GM21529 (cell line): ENCODE results near the gene TMCO4.

ENCODE experiments used
- ATAC-seq: cut with Tn5 transposase; IDR thresholded peaks from one replicate; pipeline ENCODE4 v1.9.1; 2021; ENCODE audit not compliant: unreplicated experiment

Gene TMCO4

DNA sequence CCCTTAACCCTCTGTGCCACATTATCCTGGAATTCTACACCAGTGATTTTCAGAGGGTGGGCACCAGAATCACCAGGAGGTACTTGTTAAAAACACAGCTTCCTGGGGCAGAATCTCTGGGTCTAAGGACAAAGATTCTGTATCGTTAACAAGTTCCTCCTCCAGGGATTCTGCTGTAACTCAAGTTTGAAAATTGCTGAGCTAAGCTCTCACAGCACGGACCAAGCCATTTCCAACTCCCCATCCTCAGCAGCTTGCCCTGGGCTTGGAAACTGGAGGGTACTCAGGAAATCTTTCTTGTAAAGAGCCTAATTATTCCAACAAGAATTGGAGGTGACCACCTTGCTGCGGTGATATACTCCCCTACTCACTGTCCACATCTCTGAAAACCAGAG lies 48.8 kb downstream of the TMCO4 start:
- ATAC-seq, result no peak

DNA sequence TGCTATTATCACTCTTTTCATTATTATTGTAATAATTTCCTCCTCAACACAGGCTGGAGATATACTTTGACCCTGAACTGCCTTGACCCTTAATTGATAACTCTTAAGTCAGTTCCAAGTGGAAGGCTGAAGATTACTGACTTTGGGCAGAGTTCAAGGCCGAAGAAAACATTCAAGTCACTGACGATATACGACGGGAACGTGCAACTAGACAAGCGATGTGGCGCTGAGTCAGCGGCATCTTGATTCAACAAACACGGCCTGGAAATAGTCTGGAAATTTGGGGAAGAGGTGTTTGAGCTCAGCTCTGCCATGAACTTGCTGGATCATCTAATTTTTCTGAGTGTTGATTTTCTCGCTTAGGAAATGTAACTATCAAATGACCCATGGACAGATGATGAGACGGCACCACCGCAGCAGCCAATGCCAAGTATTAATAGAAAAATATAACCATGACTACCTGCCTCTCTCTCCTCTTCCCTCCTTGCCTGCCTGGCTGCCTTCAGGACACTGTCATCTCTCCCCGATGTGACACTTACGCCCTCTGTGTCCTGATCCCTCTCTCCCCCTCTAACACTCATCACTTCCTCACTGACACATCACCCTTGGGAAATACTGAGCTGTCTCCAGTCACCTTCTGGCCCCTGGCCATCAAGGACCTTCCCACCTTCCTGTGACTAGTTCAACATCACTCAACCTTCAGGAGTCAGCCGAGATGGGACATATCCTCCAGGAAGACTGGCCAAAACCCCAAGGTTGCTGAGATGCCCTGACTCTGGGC lies 49.4 kb downstream of the TMCO4 start:
- ATAC-seq, result no peak

DNA sequence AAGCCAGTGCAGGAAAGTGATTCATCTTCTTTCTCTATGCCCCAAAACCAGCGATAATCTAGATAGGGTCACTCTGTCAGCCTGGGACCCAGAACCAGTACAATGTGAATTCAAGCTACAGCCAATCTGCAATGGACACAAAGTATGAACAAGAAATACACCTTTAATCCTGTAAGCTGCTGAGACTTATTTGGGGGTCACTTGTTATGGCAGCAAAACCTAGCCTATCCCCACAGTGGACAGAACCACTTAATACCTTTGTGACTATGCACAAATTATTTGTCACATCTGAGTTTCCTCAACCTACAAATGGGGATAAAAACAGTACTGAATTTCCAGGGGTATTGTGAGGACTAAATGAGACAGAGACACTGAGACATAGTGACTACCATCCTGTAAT lies 50.0 kb downstream of the TMCO4 start:
- no peak for ATAC-seq

DNA sequence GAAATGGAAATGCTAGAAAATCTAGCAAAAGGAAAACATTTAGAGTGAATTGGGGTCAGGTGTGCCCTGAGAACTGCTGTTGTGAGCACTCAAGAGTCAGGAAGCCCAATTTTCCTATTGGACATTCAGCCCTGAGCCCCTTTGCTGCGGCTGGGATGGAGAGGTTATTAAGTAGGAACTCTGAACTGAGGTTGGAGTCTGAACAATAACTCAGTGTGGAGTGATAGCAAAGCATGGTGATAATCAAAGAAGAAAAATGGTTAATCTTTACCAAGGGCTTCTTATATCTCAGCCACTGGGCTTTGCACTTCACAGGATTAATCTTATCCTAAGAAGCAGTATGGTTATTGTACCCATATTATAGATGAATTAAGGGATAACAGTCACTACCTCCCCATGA lies 52.0 kb downstream of the TMCO4 start:
- no peak for ATAC-seq

DNA sequence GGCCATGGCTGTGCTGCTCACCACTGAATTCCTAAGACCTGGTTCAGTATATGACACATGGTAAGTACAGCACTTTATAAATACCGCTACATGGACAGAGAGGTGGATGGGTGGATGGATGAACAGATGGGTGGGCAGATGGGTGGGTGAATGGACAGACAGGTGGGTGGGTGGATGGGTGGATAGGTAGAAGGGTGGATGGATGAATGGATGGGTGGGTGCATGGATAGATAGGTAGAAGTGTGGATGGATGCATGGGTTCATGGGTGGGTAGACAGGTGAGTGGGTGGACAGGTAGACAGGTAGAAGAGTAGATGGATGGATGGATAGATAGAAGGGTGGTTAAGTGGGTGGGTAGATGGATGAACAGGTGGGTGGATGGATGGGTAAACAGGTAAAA lies 54.8 kb downstream of the TMCO4 start:
- ATAC-seq, result no peak

DNA sequence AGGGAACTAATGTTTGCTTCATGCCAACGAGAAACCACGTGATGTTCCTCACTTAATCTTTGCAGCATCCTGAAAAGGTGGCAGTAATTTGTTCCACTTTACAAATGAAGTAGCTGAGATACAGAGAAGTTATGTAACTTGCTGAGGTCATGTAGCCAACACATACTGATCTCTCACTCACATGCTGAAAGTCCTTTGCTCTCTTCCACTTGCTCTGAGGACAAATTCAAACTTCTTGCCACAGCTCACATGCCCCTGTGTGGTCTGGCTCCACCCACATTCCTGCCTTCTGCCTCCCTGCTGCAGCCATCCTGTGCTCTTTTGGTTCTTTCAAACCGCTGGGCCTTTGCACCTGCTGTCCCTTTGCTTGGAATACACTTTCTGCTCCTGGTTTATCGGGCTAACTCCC lies 55.4 kb downstream of the TMCO4 start:
- ATAC-seq, result no peak

DNA sequence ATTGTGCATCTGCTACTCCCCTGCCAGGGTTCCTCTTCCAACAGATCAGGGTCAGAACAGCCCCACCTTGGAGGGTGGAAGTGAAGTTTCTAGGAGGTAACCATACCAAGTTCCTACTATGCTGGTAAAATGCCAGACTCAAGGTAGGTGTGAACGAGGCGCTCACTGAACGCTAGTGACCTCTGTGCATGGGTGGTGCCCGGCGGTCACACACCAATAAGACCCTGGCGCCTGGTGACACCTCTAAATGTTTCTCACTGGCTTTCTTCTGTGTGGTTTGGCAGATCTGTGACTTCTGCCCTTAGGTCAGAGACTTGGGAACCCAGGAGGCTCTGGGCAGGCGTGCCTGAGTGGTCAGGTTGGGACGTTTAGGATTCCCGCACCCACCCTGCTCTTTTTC lies 55.9 kb downstream of the TMCO4 start:
- ATAC-seq, result no peak

DNA sequence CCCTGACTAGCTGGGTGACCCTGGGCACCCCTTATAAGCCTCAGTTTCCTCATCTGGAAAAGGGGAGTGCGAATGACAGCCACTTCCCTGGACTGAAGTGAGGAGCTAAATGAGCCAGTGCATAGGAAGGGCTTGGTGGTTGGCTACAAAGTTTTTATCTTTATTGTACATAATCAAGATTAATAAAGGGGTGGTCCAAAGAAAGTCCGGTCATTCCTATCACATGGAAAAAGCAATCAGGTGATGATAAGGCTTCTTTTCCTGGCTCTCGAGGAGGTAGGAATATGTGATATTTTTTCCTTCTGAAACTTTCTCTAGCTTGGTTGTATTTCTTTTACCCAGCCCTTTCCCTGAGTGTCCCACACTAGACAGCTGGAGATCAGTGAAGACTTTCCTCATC lies 56.5 kb downstream of the TMCO4 start:
- no peak for ATAC-seq

DNA sequence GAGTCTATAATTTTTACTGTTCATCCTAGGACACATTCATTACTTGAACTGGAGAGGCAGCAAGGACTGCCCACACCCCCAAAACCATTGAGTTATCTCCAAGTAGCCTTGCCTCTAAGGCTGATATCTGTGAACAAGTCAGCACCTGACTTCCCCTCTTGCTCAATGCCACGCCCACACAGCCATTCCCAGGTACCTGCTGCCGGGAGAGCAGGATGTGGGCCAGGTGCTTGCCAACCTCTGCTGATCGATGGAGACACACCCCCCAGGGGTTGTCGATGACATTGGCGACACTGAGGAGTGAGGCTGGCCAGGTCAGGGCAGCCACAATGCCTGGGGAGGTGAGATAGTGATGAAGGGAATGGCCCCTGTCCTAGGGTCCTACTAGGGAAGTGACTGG lies 60.1 kb downstream of the TMCO4 start:
- no peak for ATAC-seq

DNA sequence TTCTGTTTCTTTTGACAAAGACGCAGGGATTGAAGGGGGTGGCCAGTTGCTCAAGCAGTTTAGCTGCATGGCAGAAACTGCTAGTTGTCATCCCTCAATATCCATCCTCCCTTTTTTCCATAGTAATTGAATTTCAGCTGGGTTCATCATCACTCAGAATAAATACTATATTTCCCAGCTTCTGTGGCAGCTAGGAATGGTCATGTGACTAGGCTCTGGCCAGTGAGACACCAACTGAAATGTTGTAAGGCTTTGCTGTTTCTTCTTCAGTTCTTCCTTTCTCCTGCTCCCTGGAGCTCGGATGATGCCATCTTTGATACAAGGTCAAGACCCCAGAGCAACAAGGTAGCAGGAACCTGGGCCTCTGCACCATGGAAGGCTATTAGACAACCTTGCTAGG lies 61.0 kb downstream of the TMCO4 start:
- no peak for ATAC-seq

DNA sequence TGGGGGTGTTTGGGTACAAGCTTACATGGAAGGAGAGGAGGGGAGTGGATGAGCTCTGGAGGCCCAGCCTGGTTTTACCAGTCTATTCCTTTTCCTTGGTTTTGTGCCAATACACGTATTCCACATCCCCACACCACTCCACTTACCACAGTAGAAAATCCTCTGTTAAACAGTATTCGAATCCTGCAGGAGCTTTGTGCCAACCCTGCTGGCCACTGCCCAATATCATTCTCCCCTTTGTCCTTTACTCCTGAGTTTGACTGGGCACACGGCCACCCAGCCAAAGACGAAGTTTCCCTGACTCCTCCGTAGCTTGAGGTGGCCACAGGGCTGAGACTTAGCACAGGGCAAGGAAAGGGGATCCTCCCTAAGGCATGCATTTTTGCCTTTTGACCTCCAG lies 61.6 kb downstream of the TMCO4 start:
- no peak for ATAC-seq

DNA sequence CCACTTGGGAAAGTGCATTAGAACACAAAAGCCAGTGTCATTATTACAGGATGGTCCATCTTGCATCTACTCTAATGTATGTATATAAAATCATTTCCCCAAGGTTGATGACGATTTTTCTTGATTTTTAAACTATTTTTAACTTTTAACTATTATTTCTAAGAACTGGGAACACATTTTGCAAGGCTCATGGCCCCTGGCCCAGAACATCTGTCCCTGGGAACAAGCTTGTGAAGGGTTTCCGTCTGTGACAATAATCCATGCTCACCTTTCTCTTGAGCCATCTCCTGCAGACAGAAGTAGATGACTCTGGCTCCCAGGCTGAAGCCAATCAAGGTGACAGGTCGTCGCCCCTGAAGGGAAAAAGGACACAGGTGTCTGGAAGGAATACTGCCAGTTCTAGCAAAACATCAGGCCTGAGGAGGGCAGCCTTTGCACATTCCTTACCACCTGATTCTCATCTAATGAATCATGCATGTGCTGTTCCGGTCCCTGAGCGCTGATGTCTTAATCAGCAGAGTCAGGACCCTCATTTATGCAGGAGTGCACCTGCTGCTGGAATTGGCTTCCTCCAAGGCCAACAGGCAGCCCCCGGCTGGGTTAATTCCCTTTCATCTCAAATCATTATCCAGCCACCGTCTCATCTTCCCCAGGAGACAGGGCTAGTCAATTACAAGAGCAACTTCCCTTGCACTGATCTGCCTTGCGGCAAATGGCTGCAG lies 62.5 kb downstream of the TMCO4 start:
- ATAC-seq, result no peak

DNA sequence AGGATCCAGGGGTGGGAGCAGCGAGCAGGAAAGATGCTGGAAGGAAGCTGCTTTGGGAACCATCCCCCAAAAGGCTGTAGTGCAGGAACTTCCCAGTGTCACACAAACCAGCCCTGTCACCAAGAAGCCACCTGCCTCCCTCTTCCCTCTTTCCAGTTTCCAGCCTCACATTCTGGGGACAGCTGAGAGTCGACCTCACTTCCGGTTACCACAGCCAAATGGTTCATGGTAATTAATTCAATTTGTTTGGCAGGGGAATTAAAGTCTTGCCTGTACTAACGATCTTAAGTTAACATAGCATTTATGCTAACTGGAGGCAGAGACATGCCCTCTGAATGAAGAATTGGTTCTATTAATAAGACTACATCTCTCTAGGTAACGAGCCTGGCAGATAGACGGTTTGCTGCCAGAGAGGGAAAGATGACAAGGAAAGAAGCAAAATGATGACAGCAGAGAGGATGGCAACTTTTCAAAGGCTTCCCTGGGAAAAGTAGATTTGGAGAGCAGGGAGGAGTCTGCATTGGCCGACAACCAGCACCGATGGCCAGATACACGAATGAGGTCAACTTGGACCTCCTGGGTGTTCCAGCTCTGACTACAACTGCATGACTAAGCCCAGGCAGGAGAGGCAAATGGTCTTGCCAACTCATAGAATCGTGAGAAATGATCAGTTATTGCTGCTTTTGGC lies 64.1 kb downstream of the TMCO4 start:
- no peak for ATAC-seq

DNA sequence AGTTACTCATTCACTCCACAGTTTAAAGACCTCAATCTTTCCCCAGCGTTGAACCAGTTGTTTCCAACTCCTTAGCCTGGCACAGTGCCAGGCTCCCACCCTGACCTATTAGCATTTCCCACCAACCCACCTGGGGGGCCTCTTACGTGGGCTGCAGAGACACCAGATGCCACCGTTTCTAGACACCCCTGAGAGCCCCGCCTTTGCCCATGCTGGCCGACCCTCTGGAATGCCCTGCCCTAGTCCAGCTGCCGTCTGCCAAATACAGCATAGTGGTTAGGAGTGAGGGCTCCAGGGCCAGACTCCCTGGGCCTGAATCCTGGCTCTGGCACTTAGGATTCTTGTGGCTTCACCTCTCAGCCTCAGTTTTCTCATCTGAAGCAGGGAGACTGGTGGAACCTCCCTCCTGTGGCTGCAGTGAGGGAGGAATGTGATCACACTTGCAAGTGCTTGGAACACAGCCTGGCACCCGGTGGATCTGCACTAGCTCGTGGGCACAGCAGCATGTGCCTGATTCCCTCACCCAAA lies 65.2 kb downstream of the TMCO4 start:
- ATAC-seq, result no peak

DNA sequence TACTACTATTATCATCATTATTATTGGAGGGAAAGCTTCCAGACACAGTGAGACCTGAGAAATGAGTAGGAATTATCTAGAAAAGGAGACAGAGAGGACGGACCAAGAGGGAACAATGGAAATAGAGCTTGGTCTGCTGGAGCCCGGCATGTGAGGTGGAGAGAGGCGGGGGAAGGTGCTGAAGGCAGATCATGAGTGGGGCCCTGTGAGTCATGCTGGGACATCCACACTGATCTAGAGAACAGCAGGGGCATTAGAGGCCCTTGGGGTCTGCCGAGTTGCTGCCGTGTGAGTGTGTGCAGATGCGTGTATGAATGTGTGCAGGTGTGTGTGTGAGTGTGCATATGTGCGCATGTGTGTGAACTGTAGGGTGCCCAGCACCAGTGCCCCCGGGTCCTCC lies 65.7 kb downstream of the TMCO4 start:
- no peak for ATAC-seq

DNA sequence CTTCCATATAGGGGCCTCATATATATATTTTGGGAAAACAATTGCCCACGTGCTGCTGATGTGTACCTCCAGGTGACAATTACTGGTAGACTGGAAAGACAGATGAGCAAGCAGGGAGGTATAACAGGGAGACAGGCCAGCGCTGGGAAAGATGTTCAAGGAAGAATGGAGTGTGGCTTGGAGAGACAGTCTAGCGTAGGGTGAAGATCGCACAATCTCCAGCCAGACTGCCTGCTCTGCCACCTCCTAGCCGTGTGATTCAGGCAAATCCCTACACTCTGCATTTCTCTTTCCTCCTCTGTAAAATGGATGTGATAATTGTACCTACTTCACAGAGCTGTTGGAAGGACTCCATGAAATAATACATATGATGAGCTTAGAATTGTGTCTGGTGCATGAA lies 66.1 kb downstream of the TMCO4 start:
- no peak for ATAC-seq

DNA sequence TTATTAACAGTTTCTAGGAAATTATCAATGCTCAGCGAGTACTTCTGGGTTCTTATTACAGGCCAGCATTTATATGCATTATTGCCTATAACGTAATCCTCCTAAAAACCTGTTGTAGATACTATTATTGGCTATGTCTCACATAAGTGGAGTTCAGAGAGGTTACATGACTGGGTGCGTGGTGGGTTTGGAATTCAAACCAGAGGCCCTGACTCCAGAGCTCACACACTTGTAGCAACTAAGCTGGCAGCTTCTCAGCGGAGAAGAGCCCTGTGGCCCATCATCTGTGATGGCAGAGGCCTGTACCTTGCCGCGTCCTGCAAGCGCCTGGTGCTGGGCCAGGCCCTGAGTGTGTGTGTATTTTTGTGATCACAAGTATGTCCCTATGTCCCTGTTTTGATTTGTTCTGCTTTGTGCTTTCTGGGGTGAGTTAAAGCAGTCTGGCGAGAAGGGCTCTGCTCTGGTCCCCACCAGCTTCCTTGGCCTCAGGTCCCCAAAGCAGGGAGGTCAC lies 68.3 kb downstream of the TMCO4 start:
- ATAC-seq, result no peak

DNA sequence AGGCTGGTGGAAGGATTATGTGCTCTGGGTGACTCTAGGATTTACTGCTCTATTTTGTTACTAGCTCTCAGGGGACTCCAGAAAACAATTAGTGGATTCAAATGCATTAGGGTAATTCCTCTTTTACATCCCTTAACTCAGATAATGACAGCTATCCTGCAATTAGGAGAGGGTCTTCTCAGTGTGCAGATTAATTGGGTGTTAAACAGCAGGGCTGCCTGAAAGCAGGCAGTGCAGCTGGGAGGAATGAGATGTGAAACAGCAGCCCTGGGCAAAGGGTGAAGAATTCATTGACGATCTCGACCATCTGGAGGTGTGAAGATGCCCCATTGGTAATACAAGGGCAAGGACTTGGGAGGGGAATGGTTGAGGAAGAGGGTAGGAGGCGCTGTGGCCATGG lies 68.9 kb downstream of the TMCO4 start:
- ATAC-seq, result no peak

DNA sequence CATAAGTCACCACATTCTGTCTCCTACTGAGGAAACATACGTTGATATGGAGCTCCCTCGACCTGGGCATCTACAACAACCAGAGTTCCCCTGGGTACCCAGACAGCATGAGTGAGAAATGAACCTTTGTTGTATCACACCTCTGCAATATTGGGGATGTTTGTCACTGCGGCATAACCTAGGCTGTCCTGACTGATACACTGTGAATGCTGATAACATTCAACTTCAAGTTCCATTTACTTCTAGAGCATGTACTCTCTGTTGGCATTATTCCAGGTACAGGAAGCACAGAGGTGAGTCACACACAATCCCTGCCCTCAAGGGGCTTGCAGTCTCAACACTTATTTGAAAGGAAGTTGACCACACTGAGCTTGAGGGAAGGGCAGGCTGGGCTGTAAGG lies 69.5 kb downstream of the TMCO4 start:
- no peak for ATAC-seq

DNA sequence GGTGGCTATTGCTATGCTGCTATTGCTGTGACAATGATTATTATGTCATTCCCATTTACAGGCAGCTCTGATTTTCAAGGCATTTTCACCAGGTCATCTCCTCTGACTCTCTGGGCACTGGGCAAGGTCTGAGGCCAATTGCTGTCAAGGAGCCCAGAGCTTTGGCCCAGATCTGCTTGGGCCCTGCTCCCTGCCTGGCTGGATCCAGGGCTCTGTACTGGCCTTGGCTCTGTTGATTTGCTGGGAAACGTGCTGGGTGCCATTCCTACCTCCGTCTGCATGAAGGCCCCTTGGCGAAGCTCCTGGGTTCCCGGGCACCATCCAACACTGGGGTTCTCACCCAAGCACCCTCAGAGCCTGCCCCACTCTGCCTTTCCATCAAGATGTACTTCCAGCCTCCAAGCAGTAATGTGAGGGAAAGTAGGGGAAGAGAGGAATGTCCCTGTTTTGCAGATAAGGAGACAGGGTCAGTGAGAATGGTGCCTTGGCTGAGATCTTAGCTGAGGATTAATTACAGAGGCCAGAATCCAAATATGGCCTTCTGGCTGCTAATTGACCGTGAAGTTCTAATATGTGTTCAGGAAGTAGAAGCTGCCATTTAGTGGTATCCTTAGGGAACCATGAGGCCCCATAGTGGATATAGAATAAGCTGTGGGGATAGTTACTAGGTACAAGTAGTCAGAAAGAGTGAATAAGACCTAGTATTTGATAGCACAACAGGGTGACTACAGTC lies 71.1 kb downstream of the TMCO4 start:
- ATAC-seq, result no peak

DNA sequence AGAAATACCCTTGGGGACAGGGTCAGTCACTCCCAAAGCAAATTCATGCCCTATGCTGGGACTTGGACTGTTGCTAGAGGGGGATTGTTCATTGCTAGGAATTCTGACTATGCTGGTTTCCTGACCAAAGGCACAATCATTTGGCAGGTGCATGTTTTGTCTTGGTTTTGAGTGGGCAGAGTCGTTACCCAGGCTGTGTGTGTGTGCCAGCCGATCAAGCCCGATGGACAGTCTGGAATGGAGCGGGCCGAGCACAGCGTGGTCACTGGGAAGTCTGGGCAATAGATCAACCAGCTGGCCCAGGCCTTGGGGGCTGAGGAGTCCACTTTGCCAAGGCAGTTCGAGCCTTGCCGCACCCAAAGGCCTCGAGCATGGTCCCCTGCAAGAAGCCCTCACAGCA lies 74.1 kb downstream of the TMCO4 start:
- ATAC-seq, result no peak
